HG03442 (cell line): ENCODE data around the gene PBX4.
"Not testable (repeated sequence)": the region's sequence is repeated elsewhere in the genome, so short reads cannot be mapped to it uniquely, and the experiment has no call there.

Source experiments
- ATAC-seq: cut with Tn5 transposase; IDR thresholded peaks from one replicate; pipeline ENCODE4 v1.9.1; 2021; ENCODE audit warnings: mild to moderate bottlenecking, moderate library complexity; ENCODE audit not compliant: unreplicated experiment

The PBX4 gene

DNA sequence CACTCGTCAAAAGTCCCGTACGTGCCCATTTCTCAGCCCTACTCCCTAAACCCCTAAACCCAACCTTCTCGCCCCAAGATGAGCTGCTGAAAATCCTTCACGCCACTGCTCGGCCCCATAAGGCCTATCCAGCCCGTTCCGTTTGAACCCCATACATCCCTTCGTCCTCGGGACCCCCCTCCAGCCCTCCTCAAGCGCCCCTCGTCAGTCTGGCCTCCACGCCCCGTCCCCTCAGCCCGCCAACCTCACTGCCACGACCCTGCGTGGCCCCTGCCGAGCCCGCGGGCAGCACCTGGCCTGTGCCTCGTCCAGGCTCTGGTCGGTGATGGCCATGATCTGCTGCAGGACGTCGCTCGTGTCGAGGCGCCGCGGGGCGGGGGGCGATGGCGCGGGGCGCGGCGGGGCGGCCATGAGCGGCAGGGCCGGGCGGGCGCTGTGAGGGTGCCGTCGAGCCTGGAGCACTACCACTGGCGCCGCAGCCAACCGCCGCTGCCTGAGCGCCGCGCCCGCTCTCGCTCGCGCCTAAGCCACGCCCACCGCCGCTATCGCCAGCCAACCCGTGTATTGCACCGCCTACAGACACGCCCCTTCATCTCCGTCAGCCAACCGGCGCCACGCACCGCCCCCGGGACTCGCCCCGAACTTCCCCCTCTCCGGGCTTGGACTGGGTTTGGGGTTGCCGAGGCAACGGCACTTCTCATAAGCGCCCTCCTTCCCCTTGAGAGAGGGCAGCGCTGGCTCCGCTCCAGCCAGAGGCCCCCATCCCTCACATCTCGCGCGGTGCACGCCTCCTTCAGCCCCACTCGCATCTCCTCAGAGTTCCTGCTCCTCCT is at the start of gene PBX4:
PBX4 (minus strand) TSS at position 469 of the 833 bp plus-strand sequence; CDS start at position 411, 58 bp downstream.
- peak; percentile 90 for ATAC-seq

DNA sequence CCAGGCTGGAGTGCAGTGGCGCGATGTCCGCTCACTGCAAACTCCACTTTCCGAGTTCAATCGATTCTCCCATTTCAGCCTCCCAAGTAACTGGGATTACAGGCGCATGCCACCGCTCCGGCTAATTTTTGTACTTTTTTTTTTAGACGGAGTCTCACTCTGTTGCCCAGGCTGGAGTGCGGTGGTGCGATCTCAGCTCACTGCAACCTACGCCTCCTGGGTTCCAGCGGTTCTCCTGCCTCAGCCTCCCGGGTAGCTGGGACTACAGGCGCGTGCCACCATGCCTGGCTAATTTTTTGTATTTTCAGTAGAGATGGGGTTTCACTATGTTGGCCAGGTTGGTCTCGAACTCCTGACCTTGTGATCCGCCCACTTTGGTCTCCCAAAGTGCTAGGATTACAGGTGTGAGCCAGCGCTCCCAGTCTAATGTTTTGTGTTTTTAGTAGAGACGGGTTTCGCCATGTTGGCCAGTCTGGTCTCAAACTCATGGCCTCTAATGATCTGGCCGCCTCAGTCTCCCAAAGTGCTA is 47.0 kb upstream of the PBX4 start:
- ATAC-seq, result not testable (repeated sequence)

- peak; percentile 76 for ATAC-seq
Observed at GRCh38 chr19:19663256-19664120, 45.0 kb upstream of the PBX4 start, which contains the start of gene ATP13A1. ATP13A1 (minus strand) TSS chr19:19663676; CDS start chr19:19663666, 10 bp downstream.

GRCh38 chr19:19662871-19663255 is 44.4 kb upstream of the PBX4 start:
- ATAC-seq, result no peak

GRCh38 chr19:19662344-19662743 is 43.9 kb upstream of the PBX4 start:
- ATAC-seq, result no peak

DNA sequence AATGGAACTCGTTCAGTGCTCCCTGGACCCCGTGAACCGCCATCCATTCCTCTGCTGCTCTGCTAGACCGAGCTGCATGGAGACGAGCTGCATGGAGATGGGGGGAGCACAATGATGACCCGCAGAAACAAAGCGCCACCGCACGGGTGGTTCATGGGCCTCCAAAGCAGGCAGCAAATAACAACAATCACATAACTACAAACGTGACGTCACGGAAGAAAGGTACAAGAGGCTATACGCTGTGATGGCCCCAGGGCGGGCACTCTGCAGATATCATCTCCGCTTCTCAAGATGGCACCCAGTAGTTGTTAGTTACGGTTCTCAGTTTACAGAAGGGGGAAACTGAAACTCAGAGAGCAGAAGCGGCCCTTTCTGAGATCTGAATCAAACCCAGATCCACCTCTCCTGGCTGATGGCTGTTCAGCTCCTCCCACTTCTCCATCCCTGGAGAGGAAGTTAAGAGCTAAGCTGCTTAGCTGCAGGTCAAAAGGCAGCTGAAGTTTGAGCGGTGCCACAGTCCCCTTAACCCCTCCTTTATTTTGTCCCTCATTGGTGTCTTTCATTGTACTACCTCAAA is 43.3 kb upstream of the PBX4 start:
- peak; percentile 28 for ATAC-seq

DNA sequence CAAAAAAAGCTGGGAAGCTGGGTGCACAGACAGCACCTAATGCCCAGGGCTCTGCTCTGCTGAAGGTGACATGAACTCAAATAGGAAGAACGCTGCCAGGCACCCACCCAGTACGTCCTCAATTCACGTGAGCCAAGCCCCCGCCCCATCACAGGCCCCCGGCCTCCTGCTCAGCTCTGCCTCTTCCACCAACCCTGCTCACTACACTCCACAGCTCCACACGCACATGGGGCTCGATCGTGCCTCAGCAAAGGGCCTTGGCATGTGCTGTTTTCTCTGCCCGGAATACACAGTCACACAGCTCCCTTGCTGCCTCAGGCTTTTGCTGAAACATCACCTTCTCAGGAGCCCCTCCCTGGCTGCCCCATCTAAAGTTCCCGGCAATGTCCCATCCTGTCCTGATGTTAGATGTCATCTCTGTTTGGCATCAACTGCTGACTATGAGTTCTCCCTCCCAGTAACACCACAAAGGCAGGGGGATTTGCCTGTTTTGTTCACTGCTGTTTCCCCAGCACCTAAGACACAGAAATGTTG is 42.7 kb upstream of the PBX4 start:
- ATAC-seq, result no peak

GRCh38 chr19:19659646-19660245 is 41.3 kb upstream of the PBX4 start:
- no peak for ATAC-seq

GRCh38 chr19:19657397-19657783 is 38.9 kb upstream of the PBX4 start:
- no peak for ATAC-seq

GRCh38 chr19:19656451-19657396 is 38.2 kb upstream of the PBX4 start:
- ATAC-seq, result no peak

GRCh38 chr19:19655641-19656343 is 37.3 kb upstream of the PBX4 start:
- ATAC-seq, result no peak

DNA sequence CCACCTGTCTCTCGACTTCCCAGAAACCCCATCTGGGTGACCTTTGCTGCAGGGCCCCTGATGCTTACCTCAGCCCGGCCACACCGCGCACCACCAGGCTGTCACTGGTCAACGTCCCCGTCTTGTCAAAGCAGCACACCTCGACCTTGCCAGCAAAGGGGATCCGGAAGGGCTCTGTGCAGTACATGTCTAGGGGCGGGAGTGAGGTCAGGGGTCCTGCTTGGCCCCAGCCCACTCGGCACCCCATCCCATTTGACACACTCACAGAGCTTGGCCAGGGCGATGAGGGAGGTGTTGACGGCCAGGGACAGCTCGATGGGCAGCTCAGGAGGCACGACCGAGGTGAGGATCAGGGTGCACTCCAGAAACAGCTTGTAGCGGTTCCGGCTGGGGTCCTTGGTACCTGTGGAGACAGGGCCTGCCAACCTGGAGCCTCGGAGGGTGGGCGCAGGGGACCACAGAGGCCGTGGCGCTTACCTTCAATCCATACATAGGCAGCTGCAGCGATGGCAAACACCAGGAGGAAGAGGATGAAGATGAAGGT is 36.6 kb upstream of the PBX4 start:
- no peak for ATAC-seq

DNA sequence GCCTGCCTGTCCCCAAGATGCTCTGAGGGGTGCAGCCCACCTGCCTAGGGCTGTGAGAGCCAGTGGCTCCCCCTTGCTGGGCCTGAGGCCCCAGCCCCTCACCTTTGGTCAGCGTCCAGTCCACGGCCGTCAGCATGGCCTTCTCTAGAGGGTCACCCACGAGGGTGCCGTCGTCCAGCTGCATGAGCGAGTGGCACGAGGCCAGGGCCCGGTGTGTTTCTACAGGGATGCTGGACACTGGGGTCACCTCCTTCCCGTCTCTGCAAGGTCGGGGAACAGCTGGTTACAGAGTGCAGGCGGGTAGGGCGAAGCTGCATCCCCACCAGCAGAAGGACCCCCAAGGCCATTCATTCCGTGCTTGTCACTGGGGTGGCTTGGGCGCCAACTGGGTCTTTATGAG is 36.0 kb upstream of the PBX4 start:
- no peak for ATAC-seq

- no peak for ATAC-seq
Observed at GRCh38 chr19:19653597-19654147, 35.2 kb upstream of the PBX4 start.

GRCh38 chr19:19652482-19653295 is 34.2 kb upstream of the PBX4 start:
- no peak for ATAC-seq

DNA sequence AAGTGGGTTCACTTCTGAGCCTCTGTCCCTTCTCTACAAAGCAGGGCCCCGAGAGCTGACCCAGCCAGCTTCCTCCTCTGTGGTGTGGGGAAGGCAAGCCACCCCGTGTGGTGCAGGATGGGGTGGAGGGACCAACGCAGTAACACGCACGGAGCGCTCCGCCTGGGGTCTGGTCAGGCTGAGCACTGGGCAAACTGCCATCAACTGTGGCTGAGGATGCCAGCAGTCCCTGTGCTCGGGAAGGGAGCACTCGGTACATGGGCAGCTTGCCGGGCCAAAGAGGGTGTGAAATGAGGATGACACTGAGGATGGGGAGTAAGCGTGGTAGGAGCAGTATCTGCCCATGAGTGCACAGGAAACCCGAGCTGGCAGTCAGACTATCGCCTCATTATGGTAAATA is 32.6 kb upstream of the PBX4 start:
- no peak for ATAC-seq

- no peak for ATAC-seq
Observed at GRCh38 chr19:19650331-19650730, 31.8 kb upstream of the PBX4 start.
